Caco-2 (cell line): Measurements from ENCODE around the gene SLC11A2. TPM values are rescaled to one million over a fixed set of nuclear protein-coding genes. Genes with fewer than 3 reads are reported as not detected.

Source experiments
- BruUV-seq: library from RNA; stranded (reverse); fragments of 400-500 nt; replicated peaks from 2 replicates; lab custom pipeline; 2021; lab: Mats Ljungman, UMichigan
- CTCF ChIA-PET: fragments of 300-600 bp; sonication (Branson Sonifier 250); formaldehyde crosslinking; loops from one replicate; lab custom pipeline; 2022; ENCODE audit warnings: antibody characterized with exemption; lab: Charles Lee
- POLR2A ChIA-PET: fragments of 300-600 bp; sonication (Branson Sonifier 250); formaldehyde crosslinking; loops from one replicate; lab custom pipeline; 2022; ENCODE audit warnings: antibody characterized with exemption; lab: Charles Lee
- DNase-seq, 2 experiments: peaks; one replicate each; pipeline versions ENCODE4 v3.0.0 to v3.0.0-alpha.2; 2020 to 2022
- H3K27me3 ChIP-seq: replicated peaks from 2 replicates; pipeline ENCODE4 v1.6.0; 2011; ENCODE audit warnings: low read length; ENCODE audit not compliant: control insufficient read depth, insufficient read depth
- H3K36me3 ChIP-seq: 2 replicates; pipeline ENCODE4 v1.5.1; 2011; ENCODE audit warnings: low read length; ENCODE audit not compliant: control insufficient read depth, insufficient read depth
- H3K4me1 ChIP-seq: fragments of 250-450 bp; sonication (Bioruptor Pico); 2 replicates; pipeline ENCODE4 v1.5.1; 2020; ENCODE audit warnings: mild to moderate bottlenecking
- H3K4me3 ChIP-seq: 2 replicates; pipeline ENCODE4 v1.5.1; 2011; ENCODE audit warnings: low read depth, mild to moderate bottlenecking, control low read depth, low read length
- H3K9me3 ChIP-seq: fragments of 250-450 bp; sonication (Bioruptor Pico); 2 replicates; pipeline ENCODE4 v1.5.1; 2020; ENCODE audit warnings: mild to moderate bottlenecking, moderate library complexity
- H3K27ac Mint-ChIP-seq: one replicate; pipeline ENCODE4 v1.8.0; 2022; ENCODE audit warnings: mixed read lengths; ENCODE audit not compliant: unreplicated experiment
- H3K27me3 Mint-ChIP-seq: one replicate; pipeline ENCODE4 v1.8.0; 2022; ENCODE audit warnings: mixed read lengths; ENCODE audit not compliant: insufficient read depth, unreplicated experiment
- H3K36me3 Mint-ChIP-seq: one replicate; pipeline ENCODE4 v1.8.0; 2022; ENCODE audit warnings: mild to moderate bottlenecking, mixed read lengths; ENCODE audit not compliant: insufficient read depth, unreplicated experiment
- H3K4me1 Mint-ChIP-seq: one replicate; pipeline ENCODE4 v1.8.0; 2022; ENCODE audit warnings: low read depth, mixed read lengths; ENCODE audit not compliant: unreplicated experiment
- H3K4me3 Mint-ChIP-seq: one replicate; pipeline ENCODE4 v1.8.0; 2022; ENCODE audit warnings: mild to moderate bottlenecking, moderate library complexity, mixed read lengths; ENCODE audit not compliant: unreplicated experiment
- H3K9me3 Mint-ChIP-seq: one replicate; pipeline ENCODE4 v1.8.0; 2022; ENCODE audit warnings: mixed read lengths; ENCODE audit not compliant: unreplicated experiment
- intact Hi-C: fragments of 100-400 bp; cut with micrococcal nuclease; formaldehyde crosslinking; loops from one replicate; pipeline ENCODE4 v1.10.0; 2022; ENCODE audit not compliant: unreplicated experiment
- total RNA-seq: library from RNA; stranded (reverse); gene quantifications from 2 replicates; pipeline ENCODE4 v1.2.3, GENCODE V29; 2022
- TF ChIP-seq, protein P1 (sequence below), 2 experiments: fragments of 200-600 bp in 1 of 2; IDR thresholded peaks; 1 replicate in 1 of 2; 2 replicates in 1 of 2; pipeline versions ENCODE4 v1.5.1 to v1.8.0; 2011 to 2022; ENCODE audit warnings: antibody characterized with exemption in 1 of 2, control low read depth in 1 of 2, inconsistent platforms in 1 of 2, low read depth in 1 of 2, low read length in 1 of 2, mild to moderate bottlenecking in 1 of 2, moderate library complexity in 1 of 2; ENCODE audit not compliant: insufficient read depth in 1 of 2, severe bottlenecking in 1 of 2, unreplicated experiment in 1 of 2

SLC11A2 gene
- total RNA-seq, 1 experiment from 2014 or later, result 115 TPM

- Histone ChIP-seq H3K9me3 (no peaks in the 10 kb centered on the region; the same call in 1 of the 2 replicates), H3K4me3 (no peak overlapping the region), H3K4me1 (no peaks in the 10 kb centered on the region), H3K36me3 (no peaks in the 10 kb centered on the region; the same call in 1 of the 2 replicates), H3K27me3 (no peaks in the 10 kb centered on the region)
- H3K36me3 Mint-ChIP-seq, result no peaks in the 10 kb centered on the region
- TF ChIP-seq, protein P1, sequence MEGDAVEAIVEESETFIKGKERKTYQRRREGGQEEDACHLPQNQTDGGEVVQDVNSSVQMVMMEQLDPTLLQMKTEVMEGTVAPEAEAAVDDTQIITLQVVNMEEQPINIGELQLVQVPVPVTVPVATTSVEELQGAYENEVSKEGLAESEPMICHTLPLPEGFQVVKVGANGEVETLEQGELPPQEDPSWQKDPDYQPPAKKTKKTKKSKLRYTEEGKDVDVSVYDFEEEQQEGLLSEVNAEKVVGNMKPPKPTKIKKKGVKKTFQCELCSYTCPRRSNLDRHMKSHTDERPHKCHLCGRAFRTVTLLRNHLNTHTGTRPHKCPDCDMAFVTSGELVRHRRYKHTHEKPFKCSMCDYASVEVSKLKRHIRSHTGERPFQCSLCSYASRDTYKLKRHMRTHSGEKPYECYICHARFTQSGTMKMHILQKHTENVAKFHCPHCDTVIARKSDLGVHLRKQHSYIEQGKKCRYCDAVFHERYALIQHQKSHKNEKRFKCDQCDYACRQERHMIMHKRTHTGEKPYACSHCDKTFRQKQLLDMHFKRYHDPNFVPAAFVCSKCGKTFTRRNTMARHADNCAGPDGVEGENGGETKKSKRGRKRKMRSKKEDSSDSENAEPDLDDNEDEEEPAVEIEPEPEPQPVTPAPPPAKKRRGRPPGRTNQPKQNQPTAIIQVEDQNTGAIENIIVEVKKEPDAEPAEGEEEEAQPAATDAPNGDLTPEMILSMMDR (IDR thresholded peaks at IDR 0.05; ENCODE audit: insufficient read depth in 1 of 2, low read depth in 1 of 2, low read length in 1 of 2, severe bottlenecking in 1 of 2, unreplicated experiment in 1 of 2), result peak; percentile 42 to 47
- no TSS peak for BruUV-seq
- no peaks in the 10 kb centered on the region for H3K9me3 Mint-ChIP-seq
- H3K27me3 Mint-ChIP-seq, result no peaks in the 10 kb centered on the region
- intact Hi-C loops, result loop anchor here (1.0 to 2.0 kb wide), 2 partner anchors 34 to 76 kb away; no protein-coding TSS in a partner anchor
- no peak overlapping the region for H3K4me3 Mint-ChIP-seq
- no peak overlapping the region for H3K27ac Mint-ChIP-seq
- no peaks in the 10 kb centered on the region for H3K4me1 Mint-ChIP-seq
- ChIA-PET CTCF (interaction anchor here (0.6 to 0.9 kb wide), 4 partner anchors 10 to 128 kb away, joined by 3 to 10 read pairs (median 4); no protein-coding TSS in a partner anchor), POLR2A (no interaction called here)
- peak in 1 of 2 experiments; percentile 51 for DNase-seq
These were observed 73.1 kb downstream of the SLC11A2 start for GRCh38 chr12:50953047-50953446.

- H3K4me3 ChIP-seq, result no peak within 1 kb of the TSS
- H3K9me3 Mint-ChIP-seq, result no peaks in the 10 kb centered on the region
- no peak within 1 kb of the TSS for H3K4me3 Mint-ChIP-seq
- H3K36me3 ChIP-seq, result no peaks in the 10 kb centered on the region; the same call in 1 of the 2 replicates
- H3K36me3 Mint-ChIP-seq, result no peaks in the 10 kb centered on the region
- H3K27me3 ChIP-seq, result no peaks in the 10 kb centered on the region
- no TSS peak for BruUV-seq
- ChIA-PET CTCF (interaction anchor here (0.6 to 0.9 kb wide), 2 partner anchors 35 to 127 kb away, joined by 3 to 4 read pairs; no protein-coding TSS in a partner anchor), POLR2A (no interaction called here)
- H3K9me3 ChIP-seq, result no peaks in the 10 kb centered on the region; the same call in 1 of the 2 replicates
- H3K4me1 ChIP-seq, result no peaks in the 10 kb centered on the region
- H3K4me1 Mint-ChIP-seq, result no peaks in the 10 kb centered on the region
- intact Hi-C loops, result loop anchor here (2.0 kb wide), 1 partner anchor 76 kb away; no protein-coding TSS in a partner anchor
- TF ChIP-seq, protein P1 (IDR thresholded peaks at IDR 0.05; ENCODE audit: insufficient read depth in 1 of 2, low read depth in 1 of 2, low read length in 1 of 2, severe bottlenecking in 1 of 2, unreplicated experiment in 1 of 2), result no peak
- H3K27ac Mint-ChIP-seq, result no peak within 1 kb of the TSS
- no peaks in the 10 kb centered on the region for H3K27me3 Mint-ChIP-seq
- no peak for DNase-seq
These were observed 73.7 kb downstream of the SLC11A2 start, which contains the start of gene HIGD1C for GRCh38 chr12:50952510-50952909. Gene HIGD1C, plus strand, starts transcription at chr12:50952544. Its CDS starts 1,455 bp downstream, at chr12:50953999.

DNA sequence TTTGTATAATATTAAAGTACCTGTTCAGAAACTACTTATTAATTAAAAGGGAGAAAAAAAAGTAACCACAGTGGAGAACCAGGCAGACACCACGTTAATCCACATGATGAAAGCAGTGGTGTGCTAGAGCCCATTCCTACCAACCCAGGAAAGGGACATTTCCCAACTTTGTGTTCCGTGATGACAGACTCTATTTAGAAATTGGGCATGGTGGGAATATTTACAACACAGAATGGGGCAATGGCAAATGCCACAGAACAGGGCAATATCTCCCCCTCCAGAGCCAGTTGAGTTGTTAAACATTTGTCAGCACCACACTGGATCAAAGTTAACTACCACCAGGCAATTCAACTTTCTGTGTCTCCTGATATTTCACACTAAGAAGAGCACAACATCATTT lies 75.1 kb downstream of the SLC11A2 start:
- H3K4me1 ChIP-seq, result no peaks in the 10 kb centered on the region
- ChIA-PET CTCF (no interaction called here), POLR2A (no interaction called here)
- H3K9me3 Mint-ChIP-seq, result no peaks in the 10 kb centered on the region
- no peaks in the 10 kb centered on the region for H3K27me3 ChIP-seq
- TF ChIP-seq, protein P1 (IDR thresholded peaks at IDR 0.05; ENCODE audit: insufficient read depth in 1 of 2, low read depth in 1 of 2, low read length in 1 of 2, severe bottlenecking in 1 of 2, unreplicated experiment in 1 of 2), result no peak
- no TSS peak for BruUV-seq
- H3K36me3 Mint-ChIP-seq, result no peaks in the 10 kb centered on the region
- H3K4me1 Mint-ChIP-seq, result no peaks in the 10 kb centered on the region
- H3K27ac Mint-ChIP-seq, result no peak overlapping the region
- no peaks in the 10 kb centered on the region; the same call in 1 of the 2 replicates for H3K9me3 ChIP-seq
- H3K36me3 ChIP-seq, result no peaks in the 10 kb centered on the region; the same call in 1 of the 2 replicates
- intact Hi-C loops, result no loop called here
- no peak overlapping the region for H3K4me3 Mint-ChIP-seq
- H3K4me3 ChIP-seq, result no peak overlapping the region
- no peaks in the 10 kb centered on the region for H3K27me3 Mint-ChIP-seq
- DNase-seq, result no peak
